GM12873 (cell line): ENCODE results near the gene BECN2.
A peak's percentile ranks its signal among the peaks of the same experiment; 100 is the strongest.

Experiments used
- TF ChIP-seq, protein P1 (sequence below): IDR thresholded peaks from 2 replicates; pipeline ENCODE4 v1.5.1; 2012; ENCODE audit warnings: low read depth, mild to moderate bottlenecking, moderate library complexity, low read length, control low read depth; ENCODE audit not compliant: insufficient read depth; ENCODE audit errors: missing control alignments

BECN2 gene

DNA sequence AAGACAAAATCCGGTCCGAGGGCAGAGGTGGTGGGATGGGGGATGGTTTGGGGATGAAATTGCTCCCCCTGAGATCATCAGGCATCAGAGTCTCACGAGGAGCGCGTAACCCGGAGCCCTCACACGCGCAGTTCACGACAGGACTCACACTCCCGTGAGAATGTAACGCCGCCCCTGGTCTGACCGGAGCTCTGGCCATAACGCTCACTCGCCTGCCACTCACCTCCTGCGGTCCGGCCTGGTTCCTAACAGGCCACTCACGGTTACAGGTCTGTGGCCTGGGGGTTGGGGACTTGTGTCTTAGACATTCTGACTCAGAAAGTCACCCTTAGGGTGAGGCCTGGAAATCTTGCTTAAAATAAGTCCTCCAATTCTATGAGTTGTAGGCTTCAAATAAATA is 21.5 kb downstream of the BECN2 start:
- TF ChIP-seq, protein P1, sequence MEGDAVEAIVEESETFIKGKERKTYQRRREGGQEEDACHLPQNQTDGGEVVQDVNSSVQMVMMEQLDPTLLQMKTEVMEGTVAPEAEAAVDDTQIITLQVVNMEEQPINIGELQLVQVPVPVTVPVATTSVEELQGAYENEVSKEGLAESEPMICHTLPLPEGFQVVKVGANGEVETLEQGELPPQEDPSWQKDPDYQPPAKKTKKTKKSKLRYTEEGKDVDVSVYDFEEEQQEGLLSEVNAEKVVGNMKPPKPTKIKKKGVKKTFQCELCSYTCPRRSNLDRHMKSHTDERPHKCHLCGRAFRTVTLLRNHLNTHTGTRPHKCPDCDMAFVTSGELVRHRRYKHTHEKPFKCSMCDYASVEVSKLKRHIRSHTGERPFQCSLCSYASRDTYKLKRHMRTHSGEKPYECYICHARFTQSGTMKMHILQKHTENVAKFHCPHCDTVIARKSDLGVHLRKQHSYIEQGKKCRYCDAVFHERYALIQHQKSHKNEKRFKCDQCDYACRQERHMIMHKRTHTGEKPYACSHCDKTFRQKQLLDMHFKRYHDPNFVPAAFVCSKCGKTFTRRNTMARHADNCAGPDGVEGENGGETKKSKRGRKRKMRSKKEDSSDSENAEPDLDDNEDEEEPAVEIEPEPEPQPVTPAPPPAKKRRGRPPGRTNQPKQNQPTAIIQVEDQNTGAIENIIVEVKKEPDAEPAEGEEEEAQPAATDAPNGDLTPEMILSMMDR: no peak

DNA sequence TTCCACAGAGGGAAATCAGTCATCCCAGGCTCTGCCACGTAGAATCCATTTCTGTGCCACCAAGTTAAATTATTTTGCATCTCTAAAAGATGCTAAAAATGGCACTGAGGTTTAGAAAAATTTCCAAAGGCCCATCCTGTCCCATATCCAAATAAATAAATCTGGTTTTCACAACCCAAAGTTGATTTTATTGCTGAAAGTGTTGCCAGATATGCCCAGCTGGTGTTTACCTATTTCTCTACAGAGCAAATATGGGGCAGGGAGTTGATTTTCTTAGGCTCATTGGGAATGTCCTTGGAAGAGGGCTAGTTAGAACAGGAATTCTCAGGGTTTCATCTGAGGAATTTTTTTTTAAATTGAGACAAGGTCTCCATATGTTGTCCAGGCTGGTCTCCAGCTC is 22.4 kb downstream of the BECN2 start:
- TF ChIP-seq, protein P1: no peak

DNA sequence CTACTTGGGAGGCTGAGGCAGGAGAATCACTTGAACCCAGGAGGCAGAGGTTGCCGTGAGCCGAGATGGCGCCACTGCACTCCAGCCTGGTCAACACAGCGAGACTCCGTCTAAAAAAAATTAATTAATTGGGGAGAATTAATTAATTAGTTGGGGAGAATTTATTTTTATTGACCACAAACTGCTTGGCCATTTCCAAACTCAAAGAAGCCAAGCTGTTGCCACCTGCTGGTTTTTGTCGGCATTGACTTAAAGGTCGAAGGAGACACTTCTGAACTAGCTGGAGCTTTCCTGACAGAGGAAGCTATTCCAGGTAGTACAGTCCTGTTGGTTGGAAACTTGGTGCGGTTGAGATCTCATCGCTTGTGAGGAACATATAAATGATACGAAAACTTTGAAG is 28.2 kb downstream of the BECN2 start:
- TF ChIP-seq, protein P1: peak; percentile 60

DNA sequence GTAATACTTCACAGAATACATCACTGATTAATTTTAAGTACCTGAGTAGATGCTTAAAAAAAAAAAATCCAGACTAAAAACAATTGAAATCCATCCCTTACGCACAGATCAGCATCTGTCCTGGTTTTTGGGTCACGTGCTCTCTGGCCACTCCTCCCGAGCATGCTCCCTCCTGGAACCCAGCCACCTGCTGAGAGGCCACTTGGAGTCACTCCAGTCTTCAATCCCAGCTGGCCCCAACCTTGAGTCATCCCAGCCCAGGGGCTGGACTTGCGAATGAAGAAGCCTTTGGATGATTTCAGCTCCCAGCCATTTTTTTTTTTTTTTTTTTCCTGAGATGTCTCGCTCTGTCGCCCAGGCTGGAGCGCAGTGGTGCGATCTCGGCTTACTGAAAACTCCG is 32.5 kb downstream of the BECN2 start:
- TF ChIP-seq, protein P1: no peak

DNA sequence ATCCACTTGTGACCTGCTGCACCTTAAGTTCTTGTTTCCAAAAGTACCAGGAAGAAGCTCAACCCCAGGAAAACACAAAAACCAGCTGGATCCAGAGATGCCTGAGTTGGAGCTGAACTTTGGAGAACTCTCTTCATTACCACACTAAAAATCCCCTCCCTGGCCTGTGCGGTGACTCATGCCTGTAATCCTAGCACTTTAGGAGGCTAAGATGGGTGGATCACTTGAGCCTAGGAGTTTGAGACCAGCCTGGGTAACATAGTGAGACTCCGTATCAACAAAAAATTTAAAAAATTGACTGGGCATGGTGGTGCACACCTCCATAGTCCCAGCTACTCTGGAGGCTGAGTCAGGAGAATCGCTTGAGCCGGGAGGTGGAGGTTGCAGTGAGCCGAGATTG is 35.2 kb downstream of the BECN2 start:
- TF ChIP-seq, protein P1: no peak

DNA sequence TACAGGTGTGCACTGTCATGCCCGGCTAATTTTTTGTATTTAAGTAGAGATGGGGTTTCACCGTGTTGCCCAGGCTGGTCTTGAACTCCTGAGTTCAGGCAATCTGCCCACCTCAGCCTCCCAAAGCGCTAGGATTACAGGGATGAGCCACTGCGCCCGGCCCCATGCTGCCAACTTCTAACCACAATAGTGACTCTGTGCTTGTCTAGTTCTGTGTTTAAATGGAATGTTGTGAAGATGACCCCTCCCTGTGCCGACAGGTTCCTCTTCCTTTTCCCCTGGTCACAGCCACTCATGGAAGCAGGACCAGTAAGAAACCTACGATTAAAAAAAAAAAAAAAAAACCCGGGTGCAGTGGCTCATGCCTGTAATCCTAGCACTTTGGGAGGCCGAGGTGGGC is 36.6 kb downstream of the BECN2 start:
- TF ChIP-seq, protein P1: no peak

DNA sequence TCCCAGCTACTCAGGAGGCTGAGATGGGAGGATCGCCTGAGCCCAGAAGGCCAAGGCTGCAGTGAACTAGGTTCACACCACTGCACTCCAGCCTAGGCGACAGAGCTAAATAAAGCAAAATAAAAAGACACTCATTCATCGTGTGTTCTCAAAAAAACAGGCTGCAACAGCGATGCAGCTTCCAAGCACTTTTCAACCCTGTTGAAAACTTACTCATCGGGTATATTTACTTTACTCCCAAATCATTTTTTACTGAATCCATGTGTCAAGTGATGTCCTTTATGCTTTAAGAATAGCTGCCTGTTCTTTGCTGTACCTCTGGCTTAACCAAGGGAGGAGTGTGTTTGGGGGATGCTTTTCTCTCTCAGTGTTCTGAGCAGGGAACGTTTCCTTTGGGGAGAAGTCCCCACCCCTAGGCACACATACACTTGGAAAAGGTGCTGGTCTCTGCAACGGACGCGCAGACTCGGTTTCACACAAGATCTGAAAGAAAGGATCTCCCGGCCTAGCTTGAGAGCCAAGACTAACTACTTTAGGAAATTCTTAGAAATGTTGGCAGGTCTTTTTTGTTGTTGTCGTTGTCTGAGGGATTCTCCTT is 39.9 kb downstream of the BECN2 start:
- TF ChIP-seq, protein P1: no peak
